OCI-LY3 (cell line): ENCODE results near the gene DDN.

ENCODE experiments used
- H2AFZ ChIP-seq: fragments of 200-600, 300-600 bp; shearing (Covaris generic); 2 replicates; pipeline ENCODE4 v1.6.0; 2014; ENCODE audit warnings: antibody characterized with exemption, low read depth, low read length
- H3K27ac ChIP-seq: fragments of 200-600, 300-600 bp; sonication (generic); 2 replicates; pipeline ENCODE4 v1.5.1; 2014; ENCODE audit warnings: mild to moderate bottlenecking, low read length, moderate library complexity, mixed read lengths
- H3K27me3 ChIP-seq: fragments of 200-600, 300-600 bp; sonication (generic); 2 replicates; pipeline ENCODE4 v1.6.1; 2014; ENCODE audit warnings: low read depth, low read length, mixed read lengths
- H3K36me3 ChIP-seq: fragments of 200-600, 300-600 bp; sonication (generic); replicated peaks from 2 replicates; pipeline ENCODE3; 2014; ENCODE audit warnings: low read depth, low read length, mixed read lengths
- H3K4me1 ChIP-seq: fragments of 300-600, 200-600 bp; sonication (generic); 2 replicates; pipeline ENCODE4 v1.6.1; 2014; ENCODE audit warnings: low read length, mixed read lengths
- H3K4me2 ChIP-seq: fragments of 200-600, 300-600 bp; sonication (generic); 2 replicates; pipeline ENCODE4 v1.6.1; 2014; ENCODE audit warnings: low read length, mixed read lengths
- H3K4me3 ChIP-seq: fragments of 300-600, 200-600 bp; sonication (generic); 2 replicates; pipeline ENCODE4 v1.5.1; 2014; ENCODE audit warnings: antibody characterized with exemption, mild to moderate bottlenecking, low read length, moderate library complexity
- H3K79me2 ChIP-seq: fragments of 300-600, 200-600 bp; shearing (Covaris generic); 2 replicates; pipeline ENCODE4 v1.6.1; 2014; ENCODE audit warnings: mild to moderate bottlenecking, low read length, mixed read lengths
- H3K9ac ChIP-seq: fragments of 300-600, 200-600 bp; shearing (Covaris generic); 2 replicates; pipeline ENCODE4 v1.6.0; 2014; ENCODE audit warnings: mild to moderate bottlenecking, low read length, moderate library complexity
- H3K9me3 ChIP-seq: fragments of 200-600, 300-600 bp; shearing (Covaris generic); 2 replicates; pipeline ENCODE4 v1.6.1; 2014; ENCODE audit warnings: low read length, mixed read lengths; ENCODE audit not compliant: insufficient read depth
- H4K20me1 ChIP-seq: fragments of 200-600, 300-600 bp; sonication (generic); 2 replicates; pipeline ENCODE4 v1.6.1; 2016; ENCODE audit warnings: low read length, mixed read lengths; ENCODE audit not compliant: insufficient read depth
- EZH2phosphoT487 ChIP-seq: fragments of 200-600 bp; shearing (Covaris generic); IDR thresholded peaks from 2 replicates; pipeline ENCODE4 v1.6.1; 2018; ENCODE audit warnings: antibody characterized with exemption, mixed run types, low read depth
- TF ChIP-seq, protein P1 (sequence below): fragments of 200-600, 300-600 bp; sonication (generic); IDR thresholded peaks from 2 replicates; pipeline ENCODE4 v1.5.1; 2014; ENCODE audit warnings: antibody characterized with exemption, low read length, low read depth

The DDN gene

DNA sequence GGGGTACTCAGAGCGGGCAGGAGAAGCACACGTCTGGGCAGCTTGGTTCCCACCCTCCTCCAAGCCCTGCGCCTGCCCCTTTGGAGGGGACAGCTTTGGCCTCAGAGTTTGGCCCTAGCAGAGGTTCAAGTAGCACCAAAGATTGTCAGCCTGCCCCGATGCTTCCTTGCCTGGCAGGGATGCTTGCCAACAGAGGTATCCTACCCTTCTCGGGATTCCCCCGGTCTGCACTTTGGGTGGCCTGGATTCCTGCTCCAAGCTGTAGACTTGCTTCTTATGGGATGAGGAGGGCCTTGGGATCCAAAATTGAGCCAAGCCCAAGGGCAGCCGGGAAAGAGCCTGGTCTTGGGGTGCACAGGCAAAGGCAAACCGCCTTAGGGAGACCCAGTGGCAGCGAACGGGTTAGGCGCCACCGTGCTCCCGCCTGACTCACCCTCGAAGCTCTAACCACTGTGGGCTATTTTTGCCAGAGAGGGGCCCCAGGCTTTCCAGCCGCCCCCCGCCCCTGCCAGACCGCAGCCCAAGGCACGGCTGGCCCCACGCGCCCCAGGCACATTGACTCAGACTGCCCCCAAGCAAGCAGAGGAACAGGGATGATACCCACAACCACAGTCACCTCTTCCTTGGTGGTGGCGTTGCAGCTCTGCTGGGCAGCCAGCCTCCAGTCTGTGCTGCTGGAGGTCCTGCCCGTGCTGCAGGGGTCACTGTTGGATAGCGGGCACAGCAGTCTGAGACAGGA, 26.8 kb downstream of the DDN start:
- Histone ChIP-seq H3K27me3 (no peaks in the 10 kb centered on the region), H3K36me3 (no peaks in the 10 kb centered on the region), H3K27ac (no peak overlapping the region), H3K4me3 (peak overlapping the region; percentile 96; the same call in 1 of the 2 replicates), H3K9me3 (no peaks in the 10 kb centered on the region), H4K20me1 (no peaks in the 10 kb centered on the region), H3K9ac (no peak overlapping the region), H3K4me2 (peak overlapping the region; percentile 98), H3K4me1 (peaks cover 38% of the 10 kb centered on the region), H3K79me2 (peaks cover 3% of the 10 kb centered on the region; the same call in 1 of the 2 replicates), H2AFZ (no peak overlapping the region)
- TF ChIP-seq, protein P1, sequence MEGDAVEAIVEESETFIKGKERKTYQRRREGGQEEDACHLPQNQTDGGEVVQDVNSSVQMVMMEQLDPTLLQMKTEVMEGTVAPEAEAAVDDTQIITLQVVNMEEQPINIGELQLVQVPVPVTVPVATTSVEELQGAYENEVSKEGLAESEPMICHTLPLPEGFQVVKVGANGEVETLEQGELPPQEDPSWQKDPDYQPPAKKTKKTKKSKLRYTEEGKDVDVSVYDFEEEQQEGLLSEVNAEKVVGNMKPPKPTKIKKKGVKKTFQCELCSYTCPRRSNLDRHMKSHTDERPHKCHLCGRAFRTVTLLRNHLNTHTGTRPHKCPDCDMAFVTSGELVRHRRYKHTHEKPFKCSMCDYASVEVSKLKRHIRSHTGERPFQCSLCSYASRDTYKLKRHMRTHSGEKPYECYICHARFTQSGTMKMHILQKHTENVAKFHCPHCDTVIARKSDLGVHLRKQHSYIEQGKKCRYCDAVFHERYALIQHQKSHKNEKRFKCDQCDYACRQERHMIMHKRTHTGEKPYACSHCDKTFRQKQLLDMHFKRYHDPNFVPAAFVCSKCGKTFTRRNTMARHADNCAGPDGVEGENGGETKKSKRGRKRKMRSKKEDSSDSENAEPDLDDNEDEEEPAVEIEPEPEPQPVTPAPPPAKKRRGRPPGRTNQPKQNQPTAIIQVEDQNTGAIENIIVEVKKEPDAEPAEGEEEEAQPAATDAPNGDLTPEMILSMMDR = no peak
- TF ChIP-seq EZH2phosphoT487 = no peak

DNA sequence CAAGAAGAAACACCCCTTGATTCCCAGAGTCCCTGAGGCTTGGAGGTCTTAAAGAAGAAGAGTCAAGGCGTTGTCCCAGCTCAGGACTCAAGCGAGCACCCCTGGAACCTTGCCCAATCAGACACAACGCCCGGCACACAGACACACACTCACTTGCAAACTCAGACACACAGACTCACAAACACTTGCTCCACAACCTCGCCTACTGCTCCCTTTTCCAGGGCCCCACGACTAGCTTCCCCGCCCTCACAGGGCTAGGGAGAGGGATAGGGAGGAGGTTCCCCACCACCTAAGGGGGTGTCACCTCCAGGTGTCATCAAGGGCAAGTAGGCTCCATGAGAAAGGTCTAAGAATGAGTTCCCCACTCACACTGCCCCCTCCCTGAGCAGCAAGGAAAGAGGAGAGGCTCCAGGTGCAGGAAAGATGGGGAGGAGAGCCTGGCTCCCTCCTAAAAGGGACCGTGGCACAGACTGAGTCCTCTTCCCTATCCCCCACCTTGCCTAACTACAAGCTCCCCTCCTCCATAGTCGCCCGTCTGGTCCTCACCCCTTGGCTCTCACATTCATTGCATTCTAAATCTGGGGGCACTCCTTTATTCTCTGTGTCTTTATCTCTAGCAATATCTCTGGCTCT, 28.4 kb downstream of the DDN start:
- H3K79me2 ChIP-seq = peaks cover 3% of the 10 kb centered on the region; the same call in 1 of the 2 replicates
- no peaks in the 10 kb centered on the region for H3K9me3 ChIP-seq
- H3K4me1 ChIP-seq = peaks cover 49% of the 10 kb centered on the region
- H3K9ac ChIP-seq = peak overlapping the region; percentile 76
- TF ChIP-seq EZH2phosphoT487 = no peak
- TF ChIP-seq, protein P1 = no peak
- no peaks in the 10 kb centered on the region for H3K36me3 ChIP-seq
- peak overlapping the region; percentile 96 for H3K4me3 ChIP-seq
- H3K4me2 ChIP-seq = peak overlapping the region; percentile 98
- H2AFZ ChIP-seq = peak overlapping the region; percentile 76
- no peak overlapping the region for H3K27ac ChIP-seq
- H4K20me1 ChIP-seq = no peaks in the 10 kb centered on the region
- no peaks in the 10 kb centered on the region for H3K27me3 ChIP-seq

DNA sequence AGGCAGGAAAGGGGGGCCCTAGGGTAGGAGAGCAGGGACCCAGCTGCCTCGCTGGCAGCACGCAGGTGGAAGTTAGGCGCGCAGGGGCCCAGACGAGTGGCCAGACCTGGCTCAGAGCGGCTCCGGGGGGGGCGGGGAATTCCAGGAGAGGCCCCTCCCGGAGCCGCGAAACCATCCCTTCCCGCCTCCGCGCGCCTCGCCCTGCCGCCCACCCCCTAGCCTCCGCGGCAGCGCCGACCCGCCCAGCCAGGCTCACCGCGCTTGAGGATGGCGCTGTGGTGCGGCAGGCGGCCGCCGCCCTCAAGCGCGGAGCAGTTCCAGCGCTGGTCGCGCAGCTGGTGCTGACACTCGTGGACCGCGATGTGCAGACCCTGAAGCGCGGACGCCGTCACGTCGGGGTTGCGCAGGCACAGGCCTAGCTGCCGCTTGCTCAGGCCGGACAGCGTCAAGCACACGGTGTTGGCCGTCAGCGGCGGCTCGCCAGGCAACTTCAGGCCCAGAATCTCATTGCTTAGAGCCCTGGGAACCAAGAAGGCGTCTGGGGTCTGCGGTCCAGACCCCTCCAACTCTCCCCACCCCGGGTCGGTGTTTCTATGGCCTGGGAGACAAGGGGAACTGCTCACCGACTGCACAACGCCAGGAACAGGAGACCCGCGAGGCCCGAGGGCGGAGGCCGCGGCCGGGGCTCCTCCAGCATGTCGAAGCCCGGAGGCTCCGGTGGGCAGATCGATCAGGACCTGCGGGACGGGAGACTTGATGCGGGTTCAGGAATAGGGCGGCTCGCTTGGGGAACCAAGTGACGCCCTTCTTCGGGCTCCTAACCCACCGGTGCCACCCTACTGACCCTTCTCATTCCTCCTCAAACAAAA, 29.1 kb downstream of the DDN start:
- H3K4me1 ChIP-seq = peaks cover 56% of the 10 kb centered on the region
- peak overlapping the region; percentile 76; the same call in 1 of the 2 replicates for H3K9ac ChIP-seq
- no peak overlapping the region for H3K27ac ChIP-seq
- peak overlapping the region; percentile 96 for H3K4me3 ChIP-seq
- H3K27me3 ChIP-seq = no peaks in the 10 kb centered on the region
- H3K4me2 ChIP-seq = peak overlapping the region; percentile 98
- no peaks in the 10 kb centered on the region for H4K20me1 ChIP-seq
- no peak for TF ChIP-seq EZH2phosphoT487
- no peaks in the 10 kb centered on the region for H3K9me3 ChIP-seq
- no peaks in the 10 kb centered on the region for H3K36me3 ChIP-seq
- peaks cover 3% of the 10 kb centered on the region; the same call in 1 of the 2 replicates for H3K79me2 ChIP-seq
- no peak overlapping the region for H2AFZ ChIP-seq

DNA sequence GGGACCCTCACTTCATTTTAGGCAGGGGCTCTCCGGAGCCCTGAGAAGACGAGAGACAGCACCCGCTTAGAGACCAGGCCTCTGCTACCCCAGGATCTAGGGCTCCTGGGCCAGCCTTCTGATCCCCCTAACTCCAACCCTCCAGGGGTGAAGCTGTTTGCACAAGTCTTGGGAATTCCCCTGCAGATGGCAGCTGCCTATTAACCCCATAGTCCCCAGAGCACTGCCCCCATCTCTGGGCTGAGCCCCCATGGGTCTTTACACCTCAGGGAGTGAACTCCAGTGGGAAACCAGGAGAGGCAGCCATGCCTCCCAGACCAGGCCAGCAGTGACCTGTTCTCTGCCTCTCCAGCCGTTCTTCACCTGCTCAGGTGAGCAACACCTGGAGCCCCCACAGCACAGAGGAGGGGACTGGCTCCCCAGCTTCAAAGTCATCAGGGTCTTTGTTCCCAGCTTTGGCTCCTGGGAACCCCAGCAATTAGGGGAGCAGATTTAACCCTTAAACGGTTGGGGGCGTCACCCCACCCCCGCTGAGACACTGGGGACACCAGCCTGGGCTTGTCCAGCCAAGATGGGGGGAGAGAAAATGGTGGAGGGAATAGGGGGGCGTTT, 29.9 kb downstream of the DDN start:
- no peaks in the 10 kb centered on the region for H4K20me1 ChIP-seq
- no peaks in the 10 kb centered on the region for H3K27me3 ChIP-seq
- peak overlapping the region; percentile 45; the same call in 1 of the 2 replicates for H3K9ac ChIP-seq
- H3K4me1 ChIP-seq = peaks cover 59% of the 10 kb centered on the region
- H3K4me3 ChIP-seq = peak overlapping the region; percentile 96
- no peaks in the 10 kb centered on the region for H3K9me3 ChIP-seq
- peak overlapping the region; percentile 98 for H3K4me2 ChIP-seq
- TF ChIP-seq EZH2phosphoT487 = no peak
- TF ChIP-seq, protein P1 = no peak
- H2AFZ ChIP-seq = 0 out of 2 replicates have a peak overlapping the region, but pooled peaks have one; percentile 4
- H3K79me2 ChIP-seq = peaks cover 3% of the 10 kb centered on the region; the same call in 1 of the 2 replicates
- no peaks in the 10 kb centered on the region for H3K36me3 ChIP-seq
- peak overlapping the region; percentile 56 for H3K27ac ChIP-seq
